ENCODE data around the gene USP3.

USP3 gene

GRCh38 chr15:63555507-63555906 is 51.1 kb downstream of the USP3 start:
- Histone ChIP-seq H3K27me3 (no peaks in the 10 kb centered on the region), H3K4me3 (ENCODE audit: low read depth in 1 of 2, low read length in 1 of 2) (no peak overlapping the region), H3K27ac (peak overlapping the region; percentile 0), H3K9me3 (no peaks in the 10 kb centered on the region), H3K36me3 (peaks cover 87% of the 10 kb centered on the region), H3K4me1 (ENCODE audit: control insufficient read depth in 1 of 2, insufficient read depth in 1 of 2, low read depth in 1 of 2, low read length in 1 of 2) (no peaks in the 10 kb centered on the region)
- TF ChIP-seq CTCF (IDR thresholded peaks at IDR 0.05), result no peak

- H3K27ac ChIP-seq, result no peak overlapping the region
- no peak overlapping the region for H3K4me3 ChIP-seq (ENCODE audit: low read depth in 1 of 2, low read length in 1 of 2)
- H3K4me1 ChIP-seq (ENCODE audit: control insufficient read depth in 1 of 2, insufficient read depth in 1 of 2, low read depth in 1 of 2, low read length in 1 of 2), result no peaks in the 10 kb centered on the region
- peaks cover 92% of the 10 kb centered on the region for H3K36me3 ChIP-seq
- H3K9me3 ChIP-seq, result no peaks in the 10 kb centered on the region
- no peaks in the 10 kb centered on the region for H3K27me3 ChIP-seq
- no peak for TF ChIP-seq CTCF (IDR thresholded peaks at IDR 0.05)
Measured at GRCh38 chr15:63556246-63556645, 51.9 kb downstream of the USP3 start.

GRCh38 chr15:63556736-63557135 is 52.3 kb downstream of the USP3 start:
- Histone ChIP-seq H3K27me3 (no peaks in the 10 kb centered on the region), H3K4me1 (ENCODE audit: control insufficient read depth in 1 of 2, insufficient read depth in 1 of 2, low read depth in 1 of 2, low read length in 1 of 2) (no peaks in the 10 kb centered on the region), H3K36me3 (peaks cover 96% of the 10 kb centered on the region), H3K27ac (no peak overlapping the region), H3K4me3 (ENCODE audit: low read depth in 1 of 2, low read length in 1 of 2) (no peak overlapping the region), H3K9me3 (no peaks in the 10 kb centered on the region)
- no peak for TF ChIP-seq CTCF (IDR thresholded peaks at IDR 0.05)

GRCh38 chr15:63559753-63560152 is 55.4 kb downstream of the USP3 start:
- TF ChIP-seq CTCF (IDR thresholded peaks at IDR 0.05), result no peak
- Histone ChIP-seq H3K36me3 (peaks cover 100% of the 10 kb centered on the region), H3K27ac (no peak overlapping the region), H3K9me3 (no peaks in the 10 kb centered on the region), H3K27me3 (no peaks in the 10 kb centered on the region), H3K4me1 (ENCODE audit: control insufficient read depth in 1 of 2, insufficient read depth in 1 of 2, low read depth in 1 of 2, low read length in 1 of 2) (no peaks in the 10 kb centered on the region), H3K4me3 (ENCODE audit: low read depth in 1 of 2, low read length in 1 of 2) (no peak overlapping the region)

- H3K27ac ChIP-seq, result no peak overlapping the region
- H3K36me3 ChIP-seq, result peaks cover 100% of the 10 kb centered on the region
Measured at GRCh38 chr15:63560741-63561448, 56.5 kb downstream of the USP3 start.

More at GRCh38 chr15:63560741-63561448, 56.5 kb downstream of the USP3 start:
- no peaks in the 10 kb centered on the region for H3K9me3 ChIP-seq
- no peaks in the 10 kb centered on the region for H3K27me3 ChIP-seq
- H3K4me3 ChIP-seq (ENCODE audit: low read depth in 1 of 2, low read length in 1 of 2), result no peak overlapping the region
- TF ChIP-seq CTCF (IDR thresholded peaks at IDR 0.05), result no peak
- no peaks in the 10 kb centered on the region for H3K4me1 ChIP-seq (ENCODE audit: control insufficient read depth in 1 of 2, insufficient read depth in 1 of 2, low read depth in 1 of 2, low read length in 1 of 2)
